ENCODE measurements around the gene TALDO1.

GRCh38 chr11:779955-780532, 32.8 kb downstream of the TALDO1 start:
- TF ChIP-seq EZH2 (IDR thresholded peaks at IDR 0.05; ENCODE audit: borderline replicate concordance, low read length): no peak
- TF ChIP-seq, protein P1, sequence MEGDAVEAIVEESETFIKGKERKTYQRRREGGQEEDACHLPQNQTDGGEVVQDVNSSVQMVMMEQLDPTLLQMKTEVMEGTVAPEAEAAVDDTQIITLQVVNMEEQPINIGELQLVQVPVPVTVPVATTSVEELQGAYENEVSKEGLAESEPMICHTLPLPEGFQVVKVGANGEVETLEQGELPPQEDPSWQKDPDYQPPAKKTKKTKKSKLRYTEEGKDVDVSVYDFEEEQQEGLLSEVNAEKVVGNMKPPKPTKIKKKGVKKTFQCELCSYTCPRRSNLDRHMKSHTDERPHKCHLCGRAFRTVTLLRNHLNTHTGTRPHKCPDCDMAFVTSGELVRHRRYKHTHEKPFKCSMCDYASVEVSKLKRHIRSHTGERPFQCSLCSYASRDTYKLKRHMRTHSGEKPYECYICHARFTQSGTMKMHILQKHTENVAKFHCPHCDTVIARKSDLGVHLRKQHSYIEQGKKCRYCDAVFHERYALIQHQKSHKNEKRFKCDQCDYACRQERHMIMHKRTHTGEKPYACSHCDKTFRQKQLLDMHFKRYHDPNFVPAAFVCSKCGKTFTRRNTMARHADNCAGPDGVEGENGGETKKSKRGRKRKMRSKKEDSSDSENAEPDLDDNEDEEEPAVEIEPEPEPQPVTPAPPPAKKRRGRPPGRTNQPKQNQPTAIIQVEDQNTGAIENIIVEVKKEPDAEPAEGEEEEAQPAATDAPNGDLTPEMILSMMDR (IDR thresholded peaks at IDR 0.05; ENCODE audit: low read length): no peak
